SJCRH30 (cell line): Measurements from ENCODE around the gene PARP12. TPM values are rescaled to one million over a fixed set of nuclear protein-coding genes. Genes with fewer than 3 reads are reported as not detected.

Experiments used
- DNase-seq, 2 experiments: peaks; one replicate each; pipeline ENCODE4 v3.0.0-alpha.2; 2015 to 2020
- H3K27ac ChIP-seq: fragments of 250-450 bp; sonication (Bioruptor Pico); 2 replicates; pipeline ENCODE4 v1.5.1; 2020; ENCODE audit warnings: mild to moderate bottlenecking, moderate library complexity
- H3K27me3 ChIP-seq: fragments of 250-450 bp; sonication (Bioruptor Pico); 2 replicates; pipeline ENCODE4 v1.5.1; 2020; ENCODE audit warnings: mild to moderate bottlenecking, moderate library complexity
- H3K36me3 ChIP-seq: fragments of 250-450 bp; sonication (Bioruptor Pico); 2 replicates; pipeline ENCODE4 v1.5.1; 2020; ENCODE audit warnings: mild to moderate bottlenecking, moderate library complexity
- H3K4me1 ChIP-seq: fragments of 250-450 bp; sonication (Bioruptor Pico); 2 replicates; pipeline ENCODE4 v1.5.1; 2020; ENCODE audit warnings: mild to moderate bottlenecking, moderate library complexity
- H3K4me3 ChIP-seq: fragments of 250-450 bp; sonication (Bioruptor Pico); 2 replicates; pipeline ENCODE4 v1.5.1; 2020; ENCODE audit warnings: mild to moderate bottlenecking, moderate library complexity
- H3K9me3 ChIP-seq: fragments of 250-450 bp; sonication (Bioruptor Pico); replicated peaks from 2 replicates; pipeline ENCODE4 v1.5.1; 2020; ENCODE audit warnings: mild to moderate bottlenecking, moderate library complexity
- total RNA-seq: library from RNA; depleted of rRNA; stranded (reverse); fragments of >200 nt; shearing (Covaris generic); gene quantifications from 2 replicates; pipeline ENCODE4 v1.2.3, GENCODE V29; 2014

PARP12 gene
- total RNA-seq, 1 experiment from 2014 or later, result not detected

- Histone ChIP-seq H3K27me3 (peaks cover 4% of the 10 kb centered on the region; the same call in 1 of the 2 replicates), H3K4me1 (no peaks in the 10 kb centered on the region), H3K36me3 (no peaks in the 10 kb centered on the region), H3K4me3 (no peak overlapping the region), H3K9me3 (no peaks in the 10 kb centered on the region), H3K27ac (no peak overlapping the region)
- no peak for DNase-seq
Measured at GRCh38 chr7:140050100-140050499, 12.7 kb downstream of the PARP12 start.

GRCh38 chr7:140049339-140050024, 13.3 kb downstream of the PARP12 start:
- DNase-seq, result no peak
- Histone ChIP-seq H3K4me1 (no peaks in the 10 kb centered on the region), H3K27ac (no peak overlapping the region), H3K36me3 (no peaks in the 10 kb centered on the region), H3K9me3 (no peaks in the 10 kb centered on the region), H3K4me3 (no peak overlapping the region), H3K27me3 (peaks cover 4% of the 10 kb centered on the region; the same call in 1 of the 2 replicates)

DNA sequence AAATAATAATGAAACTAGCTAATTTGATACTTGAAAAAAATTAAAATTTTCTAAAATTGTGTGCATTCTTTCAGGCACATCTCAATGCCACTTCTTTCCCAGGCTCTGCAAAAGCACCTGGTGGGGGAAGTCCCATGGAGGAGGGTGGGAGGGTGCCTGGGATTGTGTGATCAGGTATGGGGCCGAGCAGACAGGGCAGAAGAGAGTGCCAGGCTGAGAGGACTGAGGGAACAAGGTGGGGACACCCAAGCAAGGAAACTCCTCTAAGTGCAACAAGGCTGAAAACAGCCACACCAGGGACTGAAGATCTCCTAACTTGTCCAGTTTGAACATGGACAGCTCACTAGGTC, 13.8 kb downstream of the PARP12 start:
- Histone ChIP-seq H3K4me1 (no peaks in the 10 kb centered on the region), H3K27ac (no peak overlapping the region), H3K36me3 (no peaks in the 10 kb centered on the region), H3K4me3 (no peak overlapping the region), H3K9me3 (no peaks in the 10 kb centered on the region), H3K27me3 (peaks cover 4% of the 10 kb centered on the region; the same call in 1 of the 2 replicates)
- DNase-seq, result no peak

- Histone ChIP-seq H3K4me3 (no peak overlapping the region), H3K27me3 (peaks cover 4% of the 10 kb centered on the region; the same call in 1 of the 2 replicates)
Measured at GRCh38 chr7:140048138-140048537, 14.6 kb downstream of the PARP12 start.

GRCh38 chr7:140047197-140047596, 15.6 kb downstream of the PARP12 start:
- Histone ChIP-seq H3K4me1 (no peaks in the 10 kb centered on the region), H3K9me3 (no peaks in the 10 kb centered on the region), H3K27ac (no peak overlapping the region), H3K4me3 (no peak overlapping the region), H3K27me3 (peaks cover 4% of the 10 kb centered on the region; the same call in 1 of the 2 replicates), H3K36me3 (no peaks in the 10 kb centered on the region)
- DNase-seq, result no peak

More at GRCh38 chr7:140048138-140048537, 14.6 kb downstream of the PARP12 start:
- H3K27ac ChIP-seq, result no peak overlapping the region
- no peaks in the 10 kb centered on the region for H3K36me3 ChIP-seq
- H3K4me1 ChIP-seq, result no peaks in the 10 kb centered on the region
- DNase-seq, result no peak
- H3K9me3 ChIP-seq, result no peaks in the 10 kb centered on the region

- H3K27me3 ChIP-seq, result peaks cover 4% of the 10 kb centered on the region; the same call in 1 of the 2 replicates
Measured at GRCh38 chr7:140045697-140046096, 17.1 kb downstream of the PARP12 start.

GRCh38 chr7:140044251-140044650, 18.5 kb downstream of the PARP12 start:
- Histone ChIP-seq H3K36me3 (no peaks in the 10 kb centered on the region), H3K4me1 (no peaks in the 10 kb centered on the region), H3K27me3 (no peaks in the 10 kb centered on the region; the same call in 1 of the 2 replicates), H3K27ac (no peak overlapping the region), H3K9me3 (no peaks in the 10 kb centered on the region), H3K4me3 (no peak overlapping the region)
- no peak for DNase-seq

More at GRCh38 chr7:140045697-140046096, 17.1 kb downstream of the PARP12 start:
- Histone ChIP-seq H3K36me3 (no peaks in the 10 kb centered on the region), H3K4me1 (no peaks in the 10 kb centered on the region), H3K4me3 (no peak overlapping the region), H3K27ac (no peak overlapping the region), H3K9me3 (no peaks in the 10 kb centered on the region)
- no peak for DNase-seq

- H3K27me3 ChIP-seq, result no peaks in the 10 kb centered on the region; the same call in 1 of the 2 replicates
- no peak overlapping the region for H3K4me3 ChIP-seq
- DNase-seq, result no peak
- H3K36me3 ChIP-seq, result no peaks in the 10 kb centered on the region
- H3K27ac ChIP-seq, result no peak overlapping the region
- H3K4me1 ChIP-seq, result no peaks in the 10 kb centered on the region
- H3K9me3 ChIP-seq, result no peaks in the 10 kb centered on the region
Measured at GRCh38 chr7:140042386-140042670, 20.4 kb downstream of the PARP12 start.

DNA sequence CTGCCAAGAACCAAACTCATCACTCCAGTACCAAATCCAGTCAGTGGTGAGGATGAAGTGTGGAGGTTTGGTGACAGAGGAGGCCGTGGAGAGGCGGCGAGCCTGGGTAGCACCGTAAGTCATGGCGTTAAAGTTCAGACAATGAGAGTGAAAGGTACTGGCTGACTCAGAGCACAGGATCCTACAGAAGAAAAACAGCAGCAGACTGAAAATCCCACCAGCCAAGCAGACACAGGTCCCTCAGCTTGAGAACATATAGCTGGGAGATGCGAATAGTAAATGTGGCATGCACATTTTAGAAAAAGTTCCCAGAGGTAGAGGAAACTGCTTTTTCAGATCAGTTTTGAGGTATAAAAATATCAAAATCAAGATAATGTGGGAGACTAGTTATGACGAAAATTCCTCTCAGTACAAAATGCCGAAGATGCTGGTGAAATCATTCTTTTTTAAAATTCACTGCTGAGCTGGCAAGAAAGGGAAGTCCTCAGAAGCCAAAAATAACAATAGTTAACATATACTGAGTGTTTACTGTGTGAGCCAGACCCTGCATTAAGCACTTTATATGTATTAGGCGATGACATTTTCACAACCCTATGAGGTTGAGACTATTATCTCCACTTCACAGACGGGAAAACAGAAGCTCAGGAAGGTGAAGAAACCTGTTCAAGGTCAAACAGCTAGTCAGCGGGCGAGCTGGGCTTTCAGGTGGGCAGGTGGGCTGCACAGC, 20.9 kb downstream of the PARP12 start:
- Histone ChIP-seq H3K4me1 (no peaks in the 10 kb centered on the region), H3K36me3 (no peaks in the 10 kb centered on the region), H3K27me3 (no peaks in the 10 kb centered on the region; the same call in 1 of the 2 replicates), H3K27ac (no peak overlapping the region), H3K4me3 (no peak overlapping the region), H3K9me3 (no peaks in the 10 kb centered on the region)
- no peak for DNase-seq

- Histone ChIP-seq H3K4me3 (no peak overlapping the region), H3K27ac (no peak overlapping the region), H3K9me3 (no peaks in the 10 kb centered on the region), H3K4me1 (no peaks in the 10 kb centered on the region), H3K27me3 (no peaks in the 10 kb centered on the region; the same call in 1 of the 2 replicates), H3K36me3 (no peaks in the 10 kb centered on the region)
- DNase-seq, result no peak
Measured at GRCh38 chr7:140039896-140040295, 22.9 kb downstream of the PARP12 start.

GRCh38 chr7:140039066-140039465, 23.7 kb downstream of the PARP12 start:
- Histone ChIP-seq H3K4me1 (no peaks in the 10 kb centered on the region), H3K36me3 (no peaks in the 10 kb centered on the region), H3K27me3 (no peaks in the 10 kb centered on the region; the same call in 1 of the 2 replicates), H3K9me3 (no peaks in the 10 kb centered on the region), H3K4me3 (no peak overlapping the region), H3K27ac (no peak overlapping the region)
- no peak for DNase-seq

GRCh38 chr7:140036224-140036962, 26.4 kb downstream of the PARP12 start:
- H3K9me3 ChIP-seq, result no peaks in the 10 kb centered on the region

DNA sequence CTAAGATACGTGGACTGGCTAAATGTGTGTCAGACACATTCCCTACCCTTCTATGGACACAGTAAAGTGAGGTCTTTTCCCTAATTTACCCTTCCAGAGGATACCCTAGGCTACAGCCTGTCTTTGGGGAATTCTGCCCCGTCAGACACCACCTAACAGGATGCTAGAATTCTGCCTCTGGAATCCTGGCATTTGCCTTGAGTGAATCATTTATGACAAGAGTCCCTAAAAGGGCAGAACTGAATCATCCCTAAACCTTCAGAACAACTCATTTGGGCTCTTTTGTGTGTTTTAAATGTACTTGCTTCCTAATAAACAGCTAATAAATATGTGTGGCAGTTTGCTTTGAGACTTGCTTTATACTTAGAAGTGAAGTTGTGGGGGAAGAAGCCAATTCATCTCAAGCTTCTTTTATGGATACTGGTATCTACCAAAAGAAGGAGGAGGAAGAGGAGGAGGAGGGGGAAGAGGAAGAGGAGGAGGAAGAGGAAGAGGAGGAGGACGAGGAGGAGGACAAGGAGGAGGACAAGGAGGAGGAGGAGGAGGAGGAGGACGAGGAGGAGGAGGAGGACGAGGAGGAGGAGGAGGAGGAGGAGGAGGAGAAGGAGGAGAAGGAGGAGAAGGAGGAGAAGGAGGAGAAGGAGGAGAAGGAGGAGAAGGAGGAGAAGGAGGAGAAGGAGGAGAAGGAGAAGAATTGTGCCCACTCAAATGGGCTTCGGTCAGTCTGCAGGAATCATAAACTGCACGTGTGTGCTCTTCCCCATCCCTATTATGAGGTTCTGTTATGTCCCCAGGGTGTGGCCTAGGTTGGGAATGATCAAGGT, 27.1 kb downstream of the PARP12 start:
- H3K4me3 ChIP-seq, result no peak overlapping the region
- H3K27me3 ChIP-seq, result no peaks in the 10 kb centered on the region; the same call in 1 of the 2 replicates
- H3K36me3 ChIP-seq, result no peaks in the 10 kb centered on the region
- no peaks in the 10 kb centered on the region for H3K4me1 ChIP-seq
- no peak for DNase-seq
- H3K9me3 ChIP-seq, result no peaks in the 10 kb centered on the region
- H3K27ac ChIP-seq, result no peak overlapping the region

More at GRCh38 chr7:140036224-140036962, 26.4 kb downstream of the PARP12 start:
- no peak for DNase-seq
- no peak overlapping the region for H3K27ac ChIP-seq
- H3K4me3 ChIP-seq, result no peak overlapping the region
- no peaks in the 10 kb centered on the region for H3K36me3 ChIP-seq
- no peaks in the 10 kb centered on the region for H3K4me1 ChIP-seq
- no peaks in the 10 kb centered on the region; the same call in 1 of the 2 replicates for H3K27me3 ChIP-seq

- H3K27me3 ChIP-seq, result no peaks in the 10 kb centered on the region; the same call in 1 of the 2 replicates
- H3K4me1 ChIP-seq, result no peaks in the 10 kb centered on the region
- no peak overlapping the region for H3K27ac ChIP-seq
- no peak overlapping the region for H3K4me3 ChIP-seq
- no peak for DNase-seq
- H3K36me3 ChIP-seq, result no peaks in the 10 kb centered on the region
- no peaks in the 10 kb centered on the region for H3K9me3 ChIP-seq
Measured at GRCh38 chr7:140034421-140034820, 28.3 kb downstream of the PARP12 start.
